ENCODE results near the gene COPA.

- no peak for TF ChIP-seq CTCF (IDR thresholded peaks at IDR 0.05)
- no peak for TF ChIP-seq POLR2A (IDR thresholded peaks at IDR 0.05)
Measured at GRCh38 chr1:160342526-160342925, 524 bp downstream of the COPA start.

Data from upper lobe of left lung (tissue), 4 donors.